B cell (primary cell): ENCODE results near the gene INHBB. TPM values are rescaled to one million over a fixed set of nuclear protein-coding genes. Genes with fewer than 3 reads are reported as not detected.

ENCODE experiments used
- ATAC-seq: fragments of 200-7000 bp; cut with Tn5 transposase; one replicate; pipeline ENCODE4 v1.10.0; 2021; ENCODE audit warnings: low read depth, mild to moderate bottlenecking, moderate number of reproducible peaks, moderate library complexity
- CTCF ChIA-PET: fragments of 350-600 bp; sonication (Branson Sonifier 250); formaldehyde crosslinking; loops from one replicate; lab custom pipeline; 2021; ENCODE audit warnings: antibody characterized with exemption, inconsistent platforms; lab: Charles Lee
- POLR2A ChIA-PET: fragments of 350-600 bp; sonication (Branson Sonifier 250); formaldehyde crosslinking; loops from one replicate; lab custom pipeline; 2021; ENCODE audit warnings: antibody characterized with exemption; lab: Charles Lee
- DNase-seq: peaks from one replicate; pipeline ENCODE4 v3.0.0; 2013
- H2AFZ ChIP-seq: 2 replicates; pipeline ENCODE4 v1.6.1; 2012; ENCODE audit warnings: mild to moderate bottlenecking, low read depth, low read length; ENCODE audit not compliant: insufficient read depth, poor library complexity, severe bottlenecking
- H3K27ac ChIP-seq, 2 donors: 1 replicate in 1 of 2; 2 replicates in 1 of 2; pipeline ENCODE4 v1.5.1; 2012 to 2013; ENCODE audit warnings: low read length in 2 of 2, mild to moderate bottlenecking in 2 of 2, moderate library complexity in 1 of 2
- H3K27me3 ChIP-seq, 4 experiments: fragments of 200-600 bp in 1 of 4; sonication (generic) in 1 of 4; replicated peaks in 1 of 4; 1 replicate in 2 of 4; 2 replicates in 2 of 4; pipeline versions ENCODE4 v1.6.1 to v1.7.0; 2013 to 2016; ENCODE audit warnings: low read length in 3 of 4, mild to moderate bottlenecking in 2 of 4, mixed read lengths in 1 of 4, moderate library complexity in 1 of 4; ENCODE audit not compliant: insufficient read depth in 4 of 4, control insufficient read depth in 3 of 4; ENCODE audit errors: control extremely low read depth in 1 of 4
- H3K36me3 ChIP-seq, 2 experiments: replicated peaks in 1 of 2; 1 replicate in 1 of 2; 2 replicates in 1 of 2; pipeline versions ENCODE4 v1.6.1 to v1.7.1; 2013; ENCODE audit warnings: low read length in 1 of 2; ENCODE audit not compliant: insufficient read depth in 2 of 2, control insufficient read depth in 1 of 2; ENCODE audit errors: control extremely low read depth in 1 of 2, extremely low read depth in 1 of 2
- H3K4me1 ChIP-seq, 2 donors: fragments of 200-600 bp in 1 of 2; sonication (generic) in 1 of 2; 1 replicate in 1 of 2; 2 replicates in 1 of 2; pipeline versions ENCODE4 v1.5.1 to v1.6.1; 2013 to 2017; ENCODE audit warnings: low read length in 2 of 2; ENCODE audit not compliant: control insufficient read depth in 2 of 2, insufficient read depth in 2 of 2
- H3K4me2 ChIP-seq: replicated peaks from 2 replicates; pipeline ENCODE3; 2012; ENCODE audit warnings: mild to moderate bottlenecking, low read depth, low read length; ENCODE audit not compliant: poor library complexity, severe bottlenecking
- H3K4me3 ChIP-seq, 5 experiments: fragments of 200-600 bp in 1 of 5; sonication (generic) in 1 of 5; 1 replicate in 3 of 5; 2 replicates in 2 of 5; pipeline versions ENCODE4 v1.5.1 to v1.7.0; 2011 to 2016; ENCODE audit warnings: low read length in 4 of 5, mild to moderate bottlenecking in 4 of 5, low read depth in 2 of 5, control low read depth in 1 of 5, moderate library complexity in 1 of 5; ENCODE audit not compliant: insufficient read depth in 1 of 5; ENCODE audit errors: control extremely low read depth in 1 of 5, extremely low read depth in 1 of 5
- H3K79me2 ChIP-seq: fragments of 200-600 bp; sonication (generic); one replicate; pipeline ENCODE4 v1.6.0; 2016; ENCODE audit warnings: low read length; ENCODE audit not compliant: control insufficient read depth, insufficient read depth
- H3K9ac ChIP-seq: fragments of 200-600 bp; sonication (generic); 2 replicates; pipeline ENCODE4 v1.6.1; 2017; ENCODE audit warnings: mild to moderate bottlenecking, low read length, moderate library complexity
- H3K9me3 ChIP-seq, 3 donors: one replicate each; pipeline versions ENCODE4 v1.6.1 to v1.7.1; 2013; ENCODE audit warnings: low read length in 2 of 3; ENCODE audit not compliant: control insufficient read depth in 2 of 3, insufficient read depth in 1 of 3; ENCODE audit errors: control extremely low read depth in 1 of 3
- H4K20me1 ChIP-seq: 2 replicates; pipeline ENCODE4 v1.6.0; 2012; ENCODE audit warnings: mild to moderate bottlenecking, low read length; ENCODE audit not compliant: insufficient read depth, control insufficient read depth, poor library complexity, severe bottlenecking
- H3K27ac Mint-ChIP-seq: one replicate; pipeline ENCODE4 v1.8.0; 2021; ENCODE audit warnings: mixed read lengths
- H3K27me3 Mint-ChIP-seq: one replicate; pipeline ENCODE4 v1.8.0; 2021; ENCODE audit warnings: mixed read lengths
- H3K4me1 Mint-ChIP-seq: one replicate; pipeline ENCODE4 v1.8.0; 2021; ENCODE audit warnings: mixed read lengths
- H3K4me3 Mint-ChIP-seq: one replicate; pipeline ENCODE4 v1.8.0; 2021; ENCODE audit warnings: mixed read lengths
- H3K9me3 Mint-ChIP-seq: one replicate; pipeline ENCODE4 v1.8.0; 2022; ENCODE audit warnings: mixed read lengths; ENCODE audit not compliant: insufficient read depth
- CTCF ChIP-seq: fragments of 200-600 bp; IDR thresholded peaks from one replicate; pipeline ENCODE4 v1.8.0; 2022; ENCODE audit warnings: antibody characterized with exemption, mild to moderate bottlenecking
- EZH2 ChIP-seq: IDR thresholded peaks from 2 replicates; pipeline ENCODE4 v1.6.1; 2012; ENCODE audit warnings: borderline replicate concordance, low read depth, mild to moderate bottlenecking, moderate library complexity, low read length; ENCODE audit not compliant: insufficient read depth, poor library complexity, severe bottlenecking
- WGBS: methylation state at CpG from one replicate; pipeline ENCODE4 v1.1.5; 2013; ENCODE audit warnings: missing lambda C conversion rate; ENCODE audit not compliant: insufficient coverage; 5-methylcytosine and 5-hydroxymethylcytosine counted together
- intact Hi-C: fragments of 100-400 bp; cut with micrococcal nuclease; formaldehyde crosslinking; loops from one replicate; pipeline ENCODE4 v1.10.0; 2022
- polyA plus RNA-seq: library from polyadenylated mRNA; depleted of rRNA; stranded (reverse); fragments of >200 nt; gene quantifications from 2 replicates; pipeline ENCODE4 v1.2.3, GENCODE V29; 2012
- total RNA-seq, 2 donors: library from RNA; stranded (reverse); fragments of 120-200 nt in 1 of 2; gene quantifications; 1 replicate in 1 of 2; 2 replicates in 1 of 2; pipeline versions ENCODE4 v1.2.3 to v1.2.4, GENCODE V29; 2013 to 2022

INHBB gene
- total and polyA plus RNA-seq, 2 donors (not counting 1 experiment from before 2014, with no cell fraction given), result 0.03 TPM; not detected in 1

- H3K27me3 Mint-ChIP-seq, result peaks cover 52% of the 10 kb centered on the region
- ATAC-seq (peak; percentile 19), DNase-seq (peak; percentile 25)
- H3K27ac Mint-ChIP-seq, result no peak overlapping the region
- H3K9ac ChIP-seq, result peak overlapping the region; percentile 45
- POLR2A ChIA-PET, result no interaction called here
- H3K27me3 ChIP-seq, result peaks cover 0 to 78% (median 29%) of the 10 kb centered on the region in 4 experiments
- no peak for TF ChIP-seq CTCF
- no peak for TF ChIP-seq EZH2
- WGBS, result 6% methylated on average over 62 of the region's 75 CpGs
- H3K79me2 ChIP-seq, result no peaks in the 10 kb centered on the region
- peaks cover 26 to 34% of the 10 kb centered on the region in 2 donors for H3K4me1 ChIP-seq
- H2AFZ ChIP-seq, result peak overlapping the region; percentile 44
- peaks cover 26% of the 10 kb centered on the region for H3K4me1 Mint-ChIP-seq
- peaks cover 0 to 11% (median 0%) of the 10 kb centered on the region in 3 donors for H3K9me3 ChIP-seq
- intact Hi-C loops, result no loop called here
- H3K4me3 ChIP-seq, result peak overlapping the region in 4 of 5 experiments; percentile 4 to 56 (median 42)
- H3K4me3 Mint-ChIP-seq, result peak overlapping the region; percentile 64
- H3K36me3 ChIP-seq, result no peaks in the 10 kb centered on the region
- CTCF ChIA-PET, result no interaction called here
- H4K20me1 ChIP-seq, result no peaks in the 10 kb centered on the region
- peak overlapping the region; percentile 89 for H3K4me2 ChIP-seq
- H3K27ac ChIP-seq, result no peak overlapping the region
- no peaks in the 10 kb centered on the region for H3K9me3 Mint-ChIP-seq
Measured at GRCh38 chr2:120344214-120344975, 1.5 kb upstream of the INHBB start.

GRCh38 chr2:120344976-120345581 lies 857 bp upstream of the INHBB start:
- Histone ChIP-seq H3K36me3 (no peaks in the 10 kb centered on the region), H3K27me3 (peaks cover 0 to 78% (median 26%) of the 10 kb centered on the region in 4 experiments), H3K4me1 (peaks cover 26 to 34% of the 10 kb centered on the region in 2 donors), H4K20me1 (no peaks in the 10 kb centered on the region), H3K9ac (peak overlapping the region; percentile 45), H3K4me2 (peak overlapping the region; percentile 89), H3K4me3 (peak overlapping the region in 3 of 5 experiments; percentile 37 to 56 (median 48)), H3K9me3 (peaks cover 0 to 8% (median 0%) of the 10 kb centered on the region in 3 donors), H3K79me2 (no peaks in the 10 kb centered on the region), H2AFZ (peak overlapping the region; percentile 44), H3K27ac (no peak overlapping the region)
- Mint-ChIP-seq H3K4me1 (peaks cover 26% of the 10 kb centered on the region), H3K27me3 (peaks cover 57% of the 10 kb centered on the region), H3K4me3 (peak overlapping the region; percentile 64), H3K9me3 (no peaks in the 10 kb centered on the region), H3K27ac (no peak overlapping the region)
- TF ChIP-seq EZH2 (peak; percentile 69), CTCF (no peak)
- under 1% methylated on average over 86 of the region's 90 CpGs for WGBS
- ChIA-PET CTCF (no interaction called here), POLR2A (no interaction called here)
- peak; percentile 49 for DNase-seq
- ATAC-seq, result peak; percentile 37
- intact Hi-C loops, result no loop called here
